LHCN-M2 (cell line): Measurements from ENCODE around the gene CIDEA. TPM values are rescaled to one million over a fixed set of nuclear protein-coding genes. Genes with fewer than 3 reads are reported as not detected.

Experiments
- DNase-seq: peaks from one replicate; pipeline ENCODE4 v3.0.0-alpha.2; 2012; ENCODE audit warnings: low read depth
- total RNA-seq: library from RNA; depleted of rRNA; stranded (reverse); fragments of >200 nt; gene quantifications from 2 replicates; pipeline ENCODE4 v1.2.3, GENCODE V29; 2014

Gene CIDEA
- total RNA-seq, 1 experiment from 2014 or later: not detected

- no peak for DNase-seq
Measured at GRCh38 chr18:12296457-12296856, 42.3 kb downstream of the CIDEA start.

- no peak for DNase-seq
Measured at GRCh38 chr18:12299862-12300261, 45.7 kb downstream of the CIDEA start.

- DNase-seq: no peak
Measured at GRCh38 chr18:12301263-12302005, 47.3 kb downstream of the CIDEA start.

DNA sequence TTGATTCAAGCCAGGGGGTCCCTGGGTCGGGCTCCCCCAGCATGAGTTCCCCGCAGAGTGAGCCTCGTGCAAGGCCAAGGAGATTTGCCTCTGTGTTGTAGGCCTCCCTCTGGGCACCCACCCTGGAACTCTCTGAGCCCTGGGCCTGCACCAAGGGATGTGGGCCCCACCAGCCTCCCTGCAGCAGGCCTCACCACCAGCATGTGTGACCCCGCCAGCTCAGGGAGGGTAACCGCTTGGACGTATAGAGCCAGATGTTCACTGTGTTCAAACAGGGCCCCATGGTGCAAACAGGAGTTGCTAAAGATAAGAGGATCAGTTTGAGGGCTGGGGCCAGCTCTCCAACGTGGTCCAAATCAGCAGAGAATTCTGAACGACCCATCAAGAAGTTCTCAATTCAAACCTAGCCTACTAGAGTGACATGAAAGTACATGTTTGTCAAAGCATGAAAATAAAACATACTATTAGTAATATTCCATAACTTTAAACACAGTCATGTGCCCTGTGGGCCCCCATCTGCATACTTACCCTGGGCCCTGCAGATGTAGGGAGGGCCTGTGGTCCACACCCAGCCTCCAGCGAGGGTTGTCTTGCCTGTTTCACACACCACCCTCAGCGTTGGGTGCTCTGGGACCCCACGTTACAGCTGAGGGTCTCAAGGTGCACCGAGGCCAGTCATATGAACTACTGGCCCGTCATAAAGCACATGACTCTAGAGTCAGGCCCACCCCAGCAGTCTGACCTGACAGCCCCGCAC, 48.4 kb downstream of the CIDEA start:
- DNase-seq: no peak

GRCh38 chr18:12304351-12305210, 50.4 kb downstream of the CIDEA start:
- no peak for DNase-seq

DNA sequence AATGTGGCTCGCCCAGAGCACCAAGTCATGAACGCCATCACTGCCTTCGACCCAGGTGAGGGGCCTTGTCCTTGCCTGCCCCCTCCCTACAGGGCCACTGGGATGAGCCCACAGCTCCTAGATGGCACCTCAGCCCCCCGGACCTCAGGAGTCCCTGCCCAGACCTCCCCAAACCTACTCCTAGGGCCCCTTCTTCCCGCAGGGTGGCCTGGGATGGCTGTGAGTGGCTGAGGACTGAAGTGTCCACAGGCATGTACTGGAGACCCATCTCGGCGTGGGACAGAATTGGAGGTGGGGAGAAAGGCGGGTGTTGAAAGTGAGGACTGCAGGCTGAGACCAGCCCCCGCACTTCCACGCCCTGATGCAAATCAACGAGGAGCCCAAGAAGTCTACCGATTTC, 51.0 kb downstream of the CIDEA start:
- DNase-seq: no peak

DNA sequence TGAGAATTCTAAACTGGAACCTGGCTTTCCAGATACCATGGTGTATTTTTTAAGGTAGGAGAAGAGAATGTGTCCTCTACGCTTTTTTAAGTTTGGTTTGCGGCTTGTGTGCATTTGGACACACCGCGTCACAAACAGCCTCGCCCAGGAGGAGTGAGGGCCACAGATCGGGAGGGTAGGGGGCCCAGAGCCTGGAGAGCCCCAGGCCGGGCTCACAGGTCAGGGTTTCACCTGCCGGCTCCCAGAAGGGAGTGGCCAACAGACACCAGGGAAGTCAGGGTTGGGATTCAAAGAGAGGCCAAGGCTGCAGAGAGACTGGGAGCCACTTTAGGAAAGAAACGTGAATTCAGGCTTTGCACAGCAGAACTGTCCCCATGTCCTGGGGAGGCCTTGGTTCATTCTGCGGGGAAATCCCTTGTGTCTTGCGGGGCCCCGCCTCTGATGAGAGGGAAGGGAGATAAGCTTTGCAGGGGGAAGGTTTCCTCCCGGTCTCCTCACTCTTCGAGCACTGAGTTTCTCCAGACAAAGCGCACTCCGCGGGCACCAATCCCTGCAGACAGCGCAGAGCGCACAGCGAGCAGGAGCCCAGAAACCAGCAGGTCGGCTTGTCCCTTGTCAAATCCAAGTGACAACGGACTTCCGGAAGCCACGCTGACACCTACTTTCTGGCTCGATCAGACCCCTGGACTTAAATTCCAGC, 51.9 kb downstream of the CIDEA start:
- no peak for DNase-seq

DNA sequence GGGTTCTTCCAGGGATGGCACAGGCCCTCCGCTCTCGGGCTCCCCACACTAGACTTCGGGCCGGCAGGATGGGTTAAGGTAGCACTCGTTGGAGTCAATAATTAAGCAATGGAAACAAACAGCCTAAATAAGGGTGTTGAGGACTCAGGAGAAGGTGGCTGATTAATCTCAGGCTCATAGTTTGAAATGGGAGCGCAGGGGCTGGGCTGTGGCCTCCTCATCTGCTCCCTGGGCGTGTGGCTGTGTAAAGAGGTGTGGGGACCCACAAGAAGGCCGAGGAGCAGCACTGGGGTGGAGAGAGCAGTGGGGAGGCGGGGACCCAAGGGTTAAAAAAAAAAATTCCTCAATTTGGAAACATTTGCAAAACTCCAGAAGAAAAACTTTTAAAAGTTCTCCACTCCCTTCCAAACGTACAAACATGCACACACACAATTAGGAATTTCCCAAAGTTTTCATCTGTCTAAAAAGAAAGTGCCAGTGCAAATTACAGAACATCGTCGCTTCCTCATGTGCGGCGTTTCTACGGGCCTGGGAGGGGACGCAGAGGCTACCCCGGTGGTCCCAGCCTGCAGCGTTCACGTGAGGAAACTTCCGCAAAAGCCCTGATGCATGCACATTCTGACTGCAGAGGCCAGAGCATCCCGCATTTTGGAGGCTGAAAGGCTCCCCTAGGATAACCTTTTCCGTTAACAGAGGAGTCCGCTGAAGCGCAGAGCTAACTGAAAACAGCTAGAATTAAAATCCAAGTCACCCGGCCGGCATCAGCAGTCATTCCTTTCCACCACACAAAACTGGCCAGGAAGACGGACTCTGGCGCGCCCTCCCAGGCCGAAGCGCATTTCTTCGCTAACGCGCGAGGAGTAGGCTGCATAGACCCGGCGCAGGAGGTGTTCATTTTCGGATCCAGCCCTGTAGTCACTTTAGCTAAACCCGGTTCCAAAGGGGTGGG, 52.9 kb downstream of the CIDEA start:
- DNase-seq: peak; percentile 73

- DNase-seq: peak; percentile 81
Measured at GRCh38 chr18:12307701-12308385, 53.7 kb downstream of the CIDEA start, which contains the start of gene TUBB6. TUBB6 (plus strand) TSS chr18:12308241; CDS start chr18:12308293, 52 bp downstream.

DNA sequence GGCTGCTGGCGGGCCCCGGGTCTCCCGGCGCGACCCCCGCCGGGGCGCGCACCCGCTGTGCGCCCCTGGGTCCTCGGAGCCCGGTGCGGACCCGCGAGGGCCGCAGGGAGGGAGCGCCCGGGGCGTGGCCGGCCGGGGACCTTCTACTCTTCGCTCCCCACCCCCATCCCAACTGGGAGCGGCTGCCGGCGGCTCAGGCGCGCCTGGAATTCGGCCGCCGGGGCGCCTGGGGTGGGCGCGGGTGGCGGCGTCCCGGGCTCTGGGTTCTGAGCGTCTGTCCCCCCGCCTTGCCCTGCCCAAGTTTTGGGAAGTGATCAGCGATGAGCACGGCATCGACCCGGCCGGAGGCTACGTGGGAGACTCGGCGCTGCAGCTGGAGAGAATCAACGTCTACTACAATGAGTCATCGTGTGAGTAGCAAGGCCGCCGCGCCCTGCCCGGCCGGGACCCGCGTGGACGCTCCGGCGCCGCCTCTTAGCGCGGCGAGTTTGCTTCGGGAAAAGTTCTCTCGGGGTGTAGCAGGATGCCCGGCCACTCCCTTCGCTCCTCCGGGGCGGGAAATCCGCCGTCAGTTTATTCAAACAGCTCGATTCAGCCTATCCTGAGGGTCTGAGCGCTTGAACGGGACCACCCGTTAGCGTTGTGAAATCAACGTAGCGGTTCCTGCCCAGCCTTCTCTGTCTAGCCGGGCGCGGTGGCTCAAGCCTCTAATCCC, 54.4 kb downstream of the CIDEA start:
- peak; percentile 86 for DNase-seq

DNA sequence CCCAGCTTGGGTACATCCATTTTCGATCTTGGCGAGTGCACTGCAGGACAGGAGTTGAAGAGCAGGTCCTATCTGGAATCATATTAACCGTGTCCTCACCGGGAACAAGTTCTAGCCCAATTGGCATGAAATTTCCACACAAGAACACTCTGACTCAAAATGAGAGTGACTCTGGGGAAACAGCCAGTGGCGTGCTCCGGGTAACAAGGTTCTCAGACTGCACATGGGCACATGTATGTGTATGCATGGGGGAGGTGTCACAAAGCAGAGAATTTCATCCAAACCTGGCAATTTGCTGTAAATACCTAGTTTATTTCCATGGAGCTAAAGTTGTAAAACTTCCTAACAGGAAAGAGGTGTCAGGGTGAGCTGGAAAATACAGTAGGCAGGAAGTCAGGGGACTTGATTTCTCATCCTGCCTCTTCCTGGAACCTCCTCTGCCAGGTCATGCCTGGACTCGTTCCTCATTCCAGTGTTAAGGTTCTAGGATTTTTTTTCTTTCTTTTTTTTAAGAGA, 55.6 kb downstream of the CIDEA start:
- DNase-seq: peak; percentile 43

- DNase-seq: no peak
Measured at GRCh38 chr18:12310762-12311161, 56.6 kb downstream of the CIDEA start.

GRCh38 chr18:12312976-12313375, 58.8 kb downstream of the CIDEA start:
- DNase-seq: no peak

DNA sequence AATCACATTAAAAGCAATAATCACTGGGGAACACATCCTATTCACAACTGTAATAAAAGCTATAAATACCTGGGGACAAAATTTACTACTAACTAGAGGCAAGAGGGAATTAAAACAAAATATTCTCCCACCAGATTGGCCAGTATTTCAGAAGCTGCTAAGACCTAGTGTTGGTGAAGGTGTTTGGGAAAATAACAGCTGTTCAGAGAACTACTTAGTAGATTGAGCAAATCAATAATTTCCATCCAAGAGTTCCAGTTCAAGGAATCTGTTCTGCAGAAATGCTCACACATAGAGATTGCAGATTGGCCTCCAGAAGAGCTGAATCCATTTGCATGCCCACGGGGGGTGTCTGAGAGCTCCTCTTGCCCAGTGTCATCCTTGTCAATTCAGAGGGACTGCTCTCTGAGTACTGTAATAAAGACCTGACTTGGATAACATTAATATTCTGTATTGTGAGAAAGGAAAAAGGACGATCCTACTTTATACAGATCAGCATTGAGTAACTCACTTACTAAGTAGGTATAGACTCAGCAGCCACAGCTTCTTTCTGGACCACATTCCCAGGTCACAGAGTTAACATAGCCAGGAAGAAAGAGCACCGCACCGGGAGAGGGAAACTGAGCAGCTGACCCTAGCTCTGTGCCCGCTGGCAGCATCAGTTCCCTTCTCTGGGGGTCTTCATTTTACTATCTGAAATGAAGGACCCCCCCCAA, 59.5 kb downstream of the CIDEA start:
- no peak for DNase-seq

- no peak for DNase-seq
Measured at GRCh38 chr18:12314591-12315305, 60.6 kb downstream of the CIDEA start.

GRCh38 chr18:12315490-12315889, 61.3 kb downstream of the CIDEA start:
- no peak for DNase-seq

DNA sequence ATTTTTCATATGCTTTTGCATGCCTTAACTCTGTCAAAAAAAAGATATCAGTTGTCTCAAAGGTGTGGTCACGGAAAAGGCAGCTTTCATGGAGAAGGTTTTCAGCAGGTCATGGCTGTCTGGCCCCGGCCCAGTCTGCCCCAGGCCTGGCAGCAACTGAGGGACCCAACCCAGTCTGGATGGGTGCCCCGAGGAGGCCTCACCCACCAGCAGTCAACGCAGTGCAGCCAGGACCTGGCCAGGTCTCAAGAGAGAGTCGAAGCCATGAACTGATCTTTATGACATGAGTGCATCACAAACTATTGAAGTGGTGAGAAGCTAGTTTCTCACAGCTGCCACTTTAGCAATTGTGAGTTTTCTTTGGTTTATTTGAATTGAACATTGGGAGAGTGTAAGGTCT, 61.8 kb downstream of the CIDEA start:
- no peak for DNase-seq
